ENCODE results near the gene CASP8. TPM values are rescaled to one million over a fixed set of nuclear protein-coding genes. Genes with fewer than 3 reads are reported as not detected.

Gene CASP8
- total RNA-seq, 1 donor from 2014 or later = 14.4 TPM

DNA sequence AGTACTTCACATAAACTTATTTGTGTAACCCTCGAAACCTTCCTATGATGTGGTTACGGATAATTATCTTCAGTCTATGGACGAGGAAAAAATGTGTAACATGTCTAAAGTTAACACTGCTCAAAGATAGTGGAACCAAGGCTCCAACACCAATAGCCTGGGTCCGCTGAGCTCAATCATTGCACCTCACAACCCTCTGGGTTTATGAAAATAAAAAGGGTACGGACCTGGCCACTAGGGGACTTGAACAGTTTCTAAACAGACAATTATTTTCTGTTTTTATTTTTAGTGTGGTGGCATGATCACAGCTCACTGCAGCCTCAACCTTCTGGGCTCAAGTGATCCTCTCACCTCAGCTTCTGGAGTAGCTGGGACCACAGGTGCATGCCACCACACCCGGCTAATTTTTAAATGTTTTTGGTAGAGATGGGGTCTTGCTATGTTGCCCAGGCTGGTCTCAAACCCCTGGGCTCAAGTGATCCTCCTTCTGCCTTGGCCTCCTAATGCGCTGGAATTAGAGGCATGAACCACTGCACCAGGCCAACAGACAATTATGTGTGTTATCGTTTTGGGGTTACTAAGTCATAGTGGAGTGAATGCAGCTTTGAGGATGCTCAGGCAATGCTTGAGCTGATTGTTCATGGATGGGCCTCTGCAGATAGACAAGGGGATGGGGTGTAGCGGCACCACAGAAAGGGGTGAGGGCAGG lies 10.1 kb downstream of the CASP8 start:
- no peaks in the 10 kb centered on the region for H3K4me1 ChIP-seq (ENCODE audit: insufficient read depth, low read length)
- Mint-ChIP-seq H3K27me3 (ENCODE audit: low read depth, unreplicated experiment) (no peaks in the 10 kb centered on the region), H3K4me1 (ENCODE audit: low read depth, unreplicated experiment) (no peaks in the 10 kb centered on the region), H3K9me3 (ENCODE audit: unreplicated experiment) (no peaks in the 10 kb centered on the region), H3K36me3 (ENCODE audit: low read depth, unreplicated experiment) (peaks cover 6% of the 10 kb centered on the region), H3K4me3 (ENCODE audit: unreplicated experiment) (no peak overlapping the region), H3K27ac (ENCODE audit: unreplicated experiment) (no peak overlapping the region)
- no peaks in the 10 kb centered on the region for H3K9me3 ChIP-seq (ENCODE audit: insufficient read depth, low read depth, low read length)
- no peak overlapping the region for H3K9ac ChIP-seq (ENCODE audit: low read length)
- peaks cover 3% of the 10 kb centered on the region for H3K79me2 ChIP-seq (ENCODE audit: insufficient read depth, low read length)
- no peaks in the 10 kb centered on the region for H4K20me1 ChIP-seq (ENCODE audit: insufficient read depth, low read length)
- no peak overlapping the region for H3K4me3 ChIP-seq (ENCODE audit: insufficient read depth, low read depth, low read length)
- H3K36me3 ChIP-seq (ENCODE audit: insufficient read depth, low read length) = peaks cover 16% of the 10 kb centered on the region
- TF ChIP-seq, protein P1, sequence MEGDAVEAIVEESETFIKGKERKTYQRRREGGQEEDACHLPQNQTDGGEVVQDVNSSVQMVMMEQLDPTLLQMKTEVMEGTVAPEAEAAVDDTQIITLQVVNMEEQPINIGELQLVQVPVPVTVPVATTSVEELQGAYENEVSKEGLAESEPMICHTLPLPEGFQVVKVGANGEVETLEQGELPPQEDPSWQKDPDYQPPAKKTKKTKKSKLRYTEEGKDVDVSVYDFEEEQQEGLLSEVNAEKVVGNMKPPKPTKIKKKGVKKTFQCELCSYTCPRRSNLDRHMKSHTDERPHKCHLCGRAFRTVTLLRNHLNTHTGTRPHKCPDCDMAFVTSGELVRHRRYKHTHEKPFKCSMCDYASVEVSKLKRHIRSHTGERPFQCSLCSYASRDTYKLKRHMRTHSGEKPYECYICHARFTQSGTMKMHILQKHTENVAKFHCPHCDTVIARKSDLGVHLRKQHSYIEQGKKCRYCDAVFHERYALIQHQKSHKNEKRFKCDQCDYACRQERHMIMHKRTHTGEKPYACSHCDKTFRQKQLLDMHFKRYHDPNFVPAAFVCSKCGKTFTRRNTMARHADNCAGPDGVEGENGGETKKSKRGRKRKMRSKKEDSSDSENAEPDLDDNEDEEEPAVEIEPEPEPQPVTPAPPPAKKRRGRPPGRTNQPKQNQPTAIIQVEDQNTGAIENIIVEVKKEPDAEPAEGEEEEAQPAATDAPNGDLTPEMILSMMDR (IDR thresholded peaks at IDR 0.05; ENCODE audit: insufficient read depth, low read depth, low read length) = no peak
- TF ChIP-seq EZH2 (IDR thresholded peaks at IDR 0.05; ENCODE audit: insufficient read depth, low read length) = no peak
- H3K27me3 ChIP-seq (ENCODE audit: insufficient read depth, low read length) = no peaks in the 10 kb centered on the region
- DNase-seq (ENCODE audit: low read depth) (no peak), FAIRE-seq (no peak)
- H3K27ac ChIP-seq (ENCODE audit: low read depth, low read length) = no peak overlapping the region
- H2AFZ ChIP-seq (ENCODE audit: low read depth, low read length) = no peak overlapping the region
- no peak overlapping the region for H3K4me2 ChIP-seq (ENCODE audit: low read length)

- Histone ChIP-seq H3K9ac (ENCODE audit: low read length) (no peak overlapping the region), H3K4me1 (ENCODE audit: insufficient read depth, low read length) (no peaks in the 10 kb centered on the region), H4K20me1 (ENCODE audit: insufficient read depth, low read length) (no peaks in the 10 kb centered on the region), H3K27ac (ENCODE audit: low read depth, low read length) (no peak overlapping the region), H2AFZ (ENCODE audit: low read depth, low read length) (no peak overlapping the region), H3K36me3 (ENCODE audit: insufficient read depth, low read length) (peaks cover 17% of the 10 kb centered on the region), H3K79me2 (ENCODE audit: insufficient read depth, low read length) (no peaks in the 10 kb centered on the region), H3K4me3 (ENCODE audit: insufficient read depth, low read depth, low read length) (no peak overlapping the region), H3K9me3 (ENCODE audit: insufficient read depth, low read depth, low read length) (no peaks in the 10 kb centered on the region), H3K27me3 (ENCODE audit: insufficient read depth, low read length) (no peaks in the 10 kb centered on the region), H3K4me2 (ENCODE audit: low read length) (no peak overlapping the region)
- FAIRE-seq = no peak
- no peak for DNase-seq (ENCODE audit: low read depth)
- Mint-ChIP-seq H3K4me3 (ENCODE audit: unreplicated experiment) (no peak overlapping the region), H3K4me1 (ENCODE audit: low read depth, unreplicated experiment) (no peaks in the 10 kb centered on the region), H3K9me3 (ENCODE audit: unreplicated experiment) (no peaks in the 10 kb centered on the region), H3K36me3 (ENCODE audit: low read depth, unreplicated experiment) (peaks cover 12% of the 10 kb centered on the region), H3K27me3 (ENCODE audit: low read depth, unreplicated experiment) (no peaks in the 10 kb centered on the region), H3K27ac (ENCODE audit: unreplicated experiment) (no peak overlapping the region)
- TF ChIP-seq, protein P1 (IDR thresholded peaks at IDR 0.05; ENCODE audit: insufficient read depth, low read depth, low read length) = no peak
- TF ChIP-seq EZH2 (IDR thresholded peaks at IDR 0.05; ENCODE audit: insufficient read depth, low read length) = no peak
Measured at GRCh38 chr2:201271917-201272316, 11.6 kb downstream of the CASP8 start.

- peaks cover 17% of the 10 kb centered on the region for H3K36me3 Mint-ChIP-seq (ENCODE audit: low read depth, unreplicated experiment)
- no peaks in the 10 kb centered on the region for H3K27me3 Mint-ChIP-seq (ENCODE audit: low read depth, unreplicated experiment)
- no peak overlapping the region for H3K4me3 Mint-ChIP-seq (ENCODE audit: unreplicated experiment)
- H4K20me1 ChIP-seq (ENCODE audit: insufficient read depth, low read length) = no peaks in the 10 kb centered on the region
- H3K36me3 ChIP-seq (ENCODE audit: insufficient read depth, low read length) = peaks cover 17% of the 10 kb centered on the region
- TF ChIP-seq, protein P1 (IDR thresholded peaks at IDR 0.05; ENCODE audit: insufficient read depth, low read depth, low read length) = no peak
- no peak for TF ChIP-seq EZH2 (IDR thresholded peaks at IDR 0.05; ENCODE audit: insufficient read depth, low read length)
- no peak for FAIRE-seq
- H3K4me3 ChIP-seq (ENCODE audit: insufficient read depth, low read depth, low read length) = no peak overlapping the region
- no peak overlapping the region for H2AFZ ChIP-seq (ENCODE audit: low read depth, low read length)
- no peaks in the 10 kb centered on the region for H3K27me3 ChIP-seq (ENCODE audit: insufficient read depth, low read length)
- H3K9me3 Mint-ChIP-seq (ENCODE audit: unreplicated experiment) = no peaks in the 10 kb centered on the region
- H3K4me1 ChIP-seq (ENCODE audit: insufficient read depth, low read length) = no peaks in the 10 kb centered on the region
- H3K4me1 Mint-ChIP-seq (ENCODE audit: low read depth, unreplicated experiment) = no peaks in the 10 kb centered on the region
- H3K9me3 ChIP-seq (ENCODE audit: insufficient read depth, low read depth, low read length) = no peaks in the 10 kb centered on the region
- H3K27ac Mint-ChIP-seq (ENCODE audit: unreplicated experiment) = no peak overlapping the region
- DNase-seq (ENCODE audit: low read depth) = no peak
- H3K9ac ChIP-seq (ENCODE audit: low read length) = no peak overlapping the region
- H3K27ac ChIP-seq (ENCODE audit: low read depth, low read length) = no peak overlapping the region
- no peak overlapping the region for H3K4me2 ChIP-seq (ENCODE audit: low read length)
- no peaks in the 10 kb centered on the region for H3K79me2 ChIP-seq (ENCODE audit: insufficient read depth, low read length)
Measured at GRCh38 chr2:201273330-201273983, 13.1 kb downstream of the CASP8 start.

All from astrocyte (in vitro differentiated cells and primary cell).